HL-60/S4 treated with phorbol 12-myristate 13-acetate at 8.2 ng/mL for 4 days and 3 days (cell line): ENCODE data around the gene TRIM54.

Experiments
- in situ Hi-C: fragments of 300-500 bp; cut with MboI; formaldehyde crosslinking; loops from 2 replicates; pipeline ENCODE4 v1.15.0; 2022; ENCODE audit warnings: low sequenced_read_pairs

The TRIM54 gene

GRCh38 chr2:27281855-27282559 is at the start of gene TRIM54:
TRIM54 (plus strand) TSS chr2:27282429; CDS start chr2:27282732, 303 bp downstream.
- in situ Hi-C loops = loop anchor here (25.0 kb wide), 1 partner anchor 170 kb away; the partner anchor contains the start of genes ABHD1 and CGREF1

- in situ Hi-C loops = no loop called here
Observed at GRCh38 chr2:27233341-27233740, 48.9 kb upstream of the TRIM54 start.

- in situ Hi-C loops = no loop called here
Observed at GRCh38 chr2:27236136-27236535, 46.1 kb upstream of the TRIM54 start.

GRCh38 chr2:27236626-27237025 is 45.6 kb upstream of the TRIM54 start:
- in situ Hi-C loops = no loop called here

GRCh38 chr2:27237341-27237945 is 44.8 kb upstream of the TRIM54 start:
- in situ Hi-C loops = no loop called here

- in situ Hi-C loops = no loop called here
Observed at GRCh38 chr2:27238976-27239375, 43.3 kb upstream of the TRIM54 start.

GRCh38 chr2:27240406-27240805 is 41.8 kb upstream of the TRIM54 start:
- in situ Hi-C loops = no loop called here

- in situ Hi-C loops = no loop called here
Observed at GRCh38 chr2:27241761-27242613, 40.2 kb upstream of the TRIM54 start.

GRCh38 chr2:27242614-27242951 is 39.6 kb upstream of the TRIM54 start:
- in situ Hi-C loops = no loop called here

GRCh38 chr2:27243391-27244130 is 38.7 kb upstream of the TRIM54 start:
- in situ Hi-C loops = no loop called here

- in situ Hi-C loops = no loop called here
Observed at GRCh38 chr2:27245116-27245515, 37.1 kb upstream of the TRIM54 start.

- in situ Hi-C loops = no loop called here
Observed at GRCh38 chr2:27245626-27246025, 36.6 kb upstream of the TRIM54 start.

GRCh38 chr2:27247893-27248292 is 34.3 kb upstream of the TRIM54 start:
- in situ Hi-C loops = no loop called here

- in situ Hi-C loops = no loop called here
Observed at GRCh38 chr2:27249159-27249890, 32.9 kb upstream of the TRIM54 start.

- in situ Hi-C loops = no loop called here
Observed at GRCh38 chr2:27249891-27250651, 32.2 kb upstream of the TRIM54 start.

GRCh38 chr2:27250652-27251379 is 31.4 kb upstream of the TRIM54 start:
- in situ Hi-C loops = no loop called here

- in situ Hi-C loops = no loop called here
Observed at GRCh38 chr2:27251766-27252165, 30.5 kb upstream of the TRIM54 start.

GRCh38 chr2:27255187-27255586 is 27.0 kb upstream of the TRIM54 start:
- in situ Hi-C loops = no loop called here

GRCh38 chr2:27255660-27256059 is 26.6 kb upstream of the TRIM54 start:
- in situ Hi-C loops = no loop called here
